Fibroblast of upper back skin (primary cell): ENCODE measurements around the gene NDP.

Experiments
- DNase-seq: peaks from one replicate; pipeline ENCODE4 v3.0.0-alpha.2; 2013

Gene NDP

GRCh38 chrX:43973249-43974099 lies at the start of gene NDP:
NDP (minus strand) TSS chrX:43973390; CDS start chrX:43958645, 14,745 bp downstream.
- no peak for DNase-seq

GRCh38 chrX:44022964-44023363 lies 49.8 kb upstream of the NDP start:
- DNase-seq: no peak

- no peak for DNase-seq
Observed at GRCh38 chrX:44020693-44021092, 47.5 kb upstream of the NDP start.

- no peak for DNase-seq
Observed at GRCh38 chrX:44019911-44020310, 46.7 kb upstream of the NDP start.

- no peak for DNase-seq
Observed at GRCh38 chrX:44017676-44018075, 44.5 kb upstream of the NDP start.

- DNase-seq: no peak
Observed at GRCh38 chrX:44016906-44017305, 43.7 kb upstream of the NDP start.

- peak; percentile 51 for DNase-seq
Observed at GRCh38 chrX:44012484-44013096, 39.4 kb upstream of the NDP start.

- DNase-seq: no peak
Observed at GRCh38 chrX:44011506-44011905, 38.3 kb upstream of the NDP start.

- no peak for DNase-seq
Observed at GRCh38 chrX:44010626-44011025, 37.4 kb upstream of the NDP start.

GRCh38 chrX:44006081-44006480 lies 32.9 kb upstream of the NDP start:
- no peak for DNase-seq

- no peak for DNase-seq
Observed at GRCh38 chrX:44003975-44004374, 30.8 kb upstream of the NDP start.

- DNase-seq: no peak
Observed at GRCh38 chrX:44002567-44002966, 29.4 kb upstream of the NDP start.

GRCh38 chrX:43998374-43998773 lies 25.2 kb upstream of the NDP start:
- no peak for DNase-seq

GRCh38 chrX:43996491-43996890 lies 23.3 kb upstream of the NDP start:
- no peak for DNase-seq

GRCh38 chrX:43986083-43986482 lies 12.9 kb upstream of the NDP start:
- no peak for DNase-seq

GRCh38 chrX:43985511-43985910 lies 12.3 kb upstream of the NDP start:
- no peak for DNase-seq

- DNase-seq: no peak
Observed at GRCh38 chrX:43978226-43978625, 5.0 kb upstream of the NDP start.

- DNase-seq: no peak
Observed at GRCh38 chrX:43976205-43976604, 3.0 kb upstream of the NDP start.

GRCh38 chrX:43975796-43976195 lies 2.6 kb upstream of the NDP start:
- DNase-seq: no peak

- DNase-seq: no peak
Observed at GRCh38 chrX:43974741-43975465, 1.7 kb upstream of the NDP start.

- DNase-seq: no peak
Observed at GRCh38 chrX:43974100-43974475, 898 bp upstream of the NDP start.

GRCh38 chrX:43971966-43972961 lies 926 bp downstream of the NDP start:
- peak; percentile 7 for DNase-seq

- DNase-seq: peak; percentile 59
Observed at GRCh38 chrX:43970528-43970927, 2.7 kb downstream of the NDP start.
